Bronchial epithelial cell (primary cell): Measurements from ENCODE around the gene P2RY12. TPM values are rescaled to one million over a fixed set of nuclear protein-coding genes. Genes with fewer than 3 reads are reported as not detected.

ENCODE experiments used
- DNase-seq: peaks from one replicate; pipeline ENCODE4 v3.0.0-alpha.2; 2010; ENCODE audit warnings: low read depth
- FAIRE-seq: peaks from 2 replicates; lab custom pipeline; 2011; peaks lifted over from hg19 to GRCh38; lab: Jason Lieb, UNC
- H3K27me3 ChIP-seq: 2 replicates; pipeline ENCODE4 v1.5.1; 2011; ENCODE audit warnings: low read length; ENCODE audit not compliant: control insufficient read depth, insufficient read depth
- H3K36me3 ChIP-seq: 2 replicates; pipeline ENCODE4 v1.5.1; 2011; ENCODE audit warnings: low read length; ENCODE audit not compliant: control insufficient read depth, insufficient read depth
- H3K4me3 ChIP-seq: 2 replicates; pipeline ENCODE4 v1.5.1; 2011; ENCODE audit warnings: mild to moderate bottlenecking, low read depth, low read length, control low read depth
- CTCF ChIP-seq: IDR thresholded peaks from 2 replicates; pipeline ENCODE4 v1.5.1; 2011; ENCODE audit warnings: mild to moderate bottlenecking, moderate library complexity, low read length, control low read depth, inconsistent platforms; ENCODE audit not compliant: insufficient read depth, severe bottlenecking
- total RNA-seq: library from RNA; depleted of rRNA; stranded (reverse); fragments of >200 nt; gene quantifications from 2 replicates; pipeline ENCODE4 v1.2.1, GENCODE V29; 2014

The P2RY12 gene
- total RNA-seq, 1 donor from 2014 or later: not detected

- Histone ChIP-seq H3K4me3 (no peak overlapping the region), H3K36me3 (peaks cover 3% of the 10 kb centered on the region), H3K27me3 (no peaks in the 10 kb centered on the region)
- FAIRE-seq (no peak), DNase-seq (no peak)
- TF ChIP-seq CTCF: no peak
Observed at GRCh38 chr3:151309566-151309965, 75.0 kb downstream of the P2RY12 start.

GRCh38 chr3:151307583-151308488 is 76.7 kb downstream of the P2RY12 start:
- no peak for TF ChIP-seq CTCF
- DNase-seq (peak; percentile 65), FAIRE-seq (no peak)
- Histone ChIP-seq H3K4me3 (no peak overlapping the region), H3K27me3 (no peaks in the 10 kb centered on the region), H3K36me3 (peaks cover 6% of the 10 kb centered on the region)

- FAIRE-seq (no peak), DNase-seq (peak; percentile 72)
- TF ChIP-seq CTCF: no peak
- no peaks in the 10 kb centered on the region for H3K27me3 ChIP-seq
- peaks cover 6% of the 10 kb centered on the region for H3K36me3 ChIP-seq
- no peak overlapping the region for H3K4me3 ChIP-seq
Observed at GRCh38 chr3:151307131-151307530, 77.4 kb downstream of the P2RY12 start.

GRCh38 chr3:151306168-151306810 is 78.3 kb downstream of the P2RY12 start:
- DNase-seq: no peak
- no peak for TF ChIP-seq CTCF
- H3K4me3 ChIP-seq: no peak overlapping the region
- no peak for FAIRE-seq
- no peaks in the 10 kb centered on the region for H3K27me3 ChIP-seq
- peaks cover 4% of the 10 kb centered on the region for H3K36me3 ChIP-seq

GRCh38 chr3:151305775-151306151 is 78.8 kb downstream of the P2RY12 start:
- DNase-seq: peak; percentile 64
- H3K36me3 ChIP-seq: peaks cover 4% of the 10 kb centered on the region
- TF ChIP-seq CTCF: no peak
- H3K4me3 ChIP-seq: no peak overlapping the region
- no peaks in the 10 kb centered on the region for H3K27me3 ChIP-seq
- no peak for FAIRE-seq
